ENCODE data around the gene PLEKHM3.

DNA sequence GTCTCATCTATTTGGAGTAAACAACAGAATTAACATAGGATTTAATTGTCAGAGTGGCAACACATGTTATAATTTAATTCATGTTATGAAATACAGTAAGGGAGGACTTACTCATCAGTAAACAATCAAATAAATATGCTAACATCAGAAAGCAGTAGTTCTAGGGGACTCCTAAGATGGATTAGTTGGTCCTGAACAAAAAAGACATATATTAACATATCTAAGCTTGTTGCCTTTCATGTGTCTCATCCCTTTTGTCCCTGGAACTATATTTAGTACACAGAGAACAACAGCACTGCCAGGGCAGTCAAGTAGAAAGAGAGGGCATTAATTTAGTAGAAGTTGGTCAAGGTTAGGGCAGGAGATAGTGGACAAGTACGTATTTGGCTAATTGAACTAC is 137.8 kb downstream of the PLEKHM3 start:
- no peak for TF ChIP-seq POLR2A (IDR thresholded peaks at IDR 0.05)
- TF ChIP-seq, protein P1, sequence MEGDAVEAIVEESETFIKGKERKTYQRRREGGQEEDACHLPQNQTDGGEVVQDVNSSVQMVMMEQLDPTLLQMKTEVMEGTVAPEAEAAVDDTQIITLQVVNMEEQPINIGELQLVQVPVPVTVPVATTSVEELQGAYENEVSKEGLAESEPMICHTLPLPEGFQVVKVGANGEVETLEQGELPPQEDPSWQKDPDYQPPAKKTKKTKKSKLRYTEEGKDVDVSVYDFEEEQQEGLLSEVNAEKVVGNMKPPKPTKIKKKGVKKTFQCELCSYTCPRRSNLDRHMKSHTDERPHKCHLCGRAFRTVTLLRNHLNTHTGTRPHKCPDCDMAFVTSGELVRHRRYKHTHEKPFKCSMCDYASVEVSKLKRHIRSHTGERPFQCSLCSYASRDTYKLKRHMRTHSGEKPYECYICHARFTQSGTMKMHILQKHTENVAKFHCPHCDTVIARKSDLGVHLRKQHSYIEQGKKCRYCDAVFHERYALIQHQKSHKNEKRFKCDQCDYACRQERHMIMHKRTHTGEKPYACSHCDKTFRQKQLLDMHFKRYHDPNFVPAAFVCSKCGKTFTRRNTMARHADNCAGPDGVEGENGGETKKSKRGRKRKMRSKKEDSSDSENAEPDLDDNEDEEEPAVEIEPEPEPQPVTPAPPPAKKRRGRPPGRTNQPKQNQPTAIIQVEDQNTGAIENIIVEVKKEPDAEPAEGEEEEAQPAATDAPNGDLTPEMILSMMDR (IDR thresholded peaks at IDR 0.05): no peak

Data from adrenal gland (tissue), 5 donors.